ENCODE measurements around the gene CACNA1I. TPM values are rescaled to one million over a fixed set of nuclear protein-coding genes. Genes with fewer than 3 reads are reported as not detected.

Gene CACNA1I
- total RNA-seq, 6 donors from 2014 or later = 0.15 to 4.2 (median 0.34) TPM

DNA sequence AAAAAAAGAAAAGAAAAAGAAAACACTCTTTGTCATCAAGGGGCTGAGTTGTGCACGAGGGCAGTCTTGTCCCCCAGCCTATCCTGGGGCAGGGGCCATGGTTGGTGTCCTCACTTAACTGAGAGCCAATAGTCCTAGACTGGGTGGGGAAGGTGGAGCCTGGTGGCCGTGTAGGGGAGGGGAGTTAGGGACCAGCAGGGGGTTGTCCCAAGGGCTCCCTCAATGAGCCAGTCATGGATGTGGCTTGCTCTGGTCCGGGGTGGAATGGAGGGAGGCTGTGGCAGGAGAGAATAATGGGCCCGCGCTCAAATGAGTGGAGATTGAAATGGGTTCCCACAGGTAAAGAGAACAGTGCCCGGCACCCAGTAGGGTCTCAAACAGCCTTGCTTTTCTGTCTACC lies 46.2 kb downstream of the CACNA1I start:
- no peaks in the 10 kb centered on the region for H3K4me1 ChIP-seq
- H3K4me3 ChIP-seq = no peak overlapping the region
- TF ChIP-seq POLR2AphosphoS5 (IDR thresholded peaks at IDR 0.05) (no peak), POLR2A (IDR thresholded peaks at IDR 0.05) (no peak), EP300 (IDR thresholded peaks at IDR 0.05) (no peak)
- TF ChIP-seq, protein P1, sequence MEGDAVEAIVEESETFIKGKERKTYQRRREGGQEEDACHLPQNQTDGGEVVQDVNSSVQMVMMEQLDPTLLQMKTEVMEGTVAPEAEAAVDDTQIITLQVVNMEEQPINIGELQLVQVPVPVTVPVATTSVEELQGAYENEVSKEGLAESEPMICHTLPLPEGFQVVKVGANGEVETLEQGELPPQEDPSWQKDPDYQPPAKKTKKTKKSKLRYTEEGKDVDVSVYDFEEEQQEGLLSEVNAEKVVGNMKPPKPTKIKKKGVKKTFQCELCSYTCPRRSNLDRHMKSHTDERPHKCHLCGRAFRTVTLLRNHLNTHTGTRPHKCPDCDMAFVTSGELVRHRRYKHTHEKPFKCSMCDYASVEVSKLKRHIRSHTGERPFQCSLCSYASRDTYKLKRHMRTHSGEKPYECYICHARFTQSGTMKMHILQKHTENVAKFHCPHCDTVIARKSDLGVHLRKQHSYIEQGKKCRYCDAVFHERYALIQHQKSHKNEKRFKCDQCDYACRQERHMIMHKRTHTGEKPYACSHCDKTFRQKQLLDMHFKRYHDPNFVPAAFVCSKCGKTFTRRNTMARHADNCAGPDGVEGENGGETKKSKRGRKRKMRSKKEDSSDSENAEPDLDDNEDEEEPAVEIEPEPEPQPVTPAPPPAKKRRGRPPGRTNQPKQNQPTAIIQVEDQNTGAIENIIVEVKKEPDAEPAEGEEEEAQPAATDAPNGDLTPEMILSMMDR (IDR thresholded peaks at IDR 0.05) = no peak
- DNase-seq (no peak), ATAC-seq (ENCODE audit: low FRiP score in 2 of 2) (no peak)
- H3K27me3 ChIP-seq = peaks cover 0 to 5% (median 0%) of the 10 kb centered on the region in 4 donors
- no peaks in the 10 kb centered on the region for H3K36me3 ChIP-seq
- WGBS, 2 donors = 44 to 63% methylated on average over 6 of the region's 6 CpGs
- H3K27ac ChIP-seq = no peak overlapping the region
- H3K9me3 ChIP-seq = no peaks in the 10 kb centered on the region

DNA sequence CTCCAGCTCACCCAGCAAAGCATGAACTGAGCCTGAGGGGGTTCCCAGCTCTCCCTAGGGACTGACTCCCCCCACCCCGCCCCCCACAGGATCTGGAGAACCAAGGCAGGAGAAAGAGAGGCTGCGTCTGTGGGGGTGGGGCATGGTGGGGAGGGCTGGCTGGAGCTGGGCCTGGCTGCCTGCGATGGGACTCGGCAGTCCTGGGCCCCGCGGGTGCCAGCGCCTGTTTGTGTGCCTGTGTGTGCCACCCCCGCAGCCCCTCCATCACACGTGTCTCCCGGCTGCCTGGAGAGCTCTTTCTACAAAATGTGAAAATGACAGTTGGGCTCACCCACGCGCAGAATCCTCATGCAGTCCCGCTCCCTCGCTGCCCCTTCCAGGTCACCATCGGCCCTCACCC lies 46.8 kb downstream of the CACNA1I start:
- no peaks in the 10 kb centered on the region for H3K9me3 ChIP-seq
- TF ChIP-seq POLR2AphosphoS5 (IDR thresholded peaks at IDR 0.05) = no peak
- no peak for TF ChIP-seq EP300 (IDR thresholded peaks at IDR 0.05)
- no peak for TF ChIP-seq POLR2A (IDR thresholded peaks at IDR 0.05)
- TF ChIP-seq, protein P1 (IDR thresholded peaks at IDR 0.05) = no peak
- no peaks in the 10 kb centered on the region for H3K4me1 ChIP-seq
- H3K27me3 ChIP-seq = peaks cover 0 to 5% (median 0%) of the 10 kb centered on the region in 4 donors
- H3K27ac ChIP-seq = no peak overlapping the region
- whole genome bisulfite sequencing, 2 donors = 22 to 30% methylated on average over 5 to 15 of the region's 15 CpGs
- no peaks in the 10 kb centered on the region for H3K36me3 ChIP-seq
- H3K4me3 ChIP-seq = no peak overlapping the region
- ATAC-seq (ENCODE audit: low FRiP score in 2 of 2) (no peak), DNase-seq (no peak)

DNA sequence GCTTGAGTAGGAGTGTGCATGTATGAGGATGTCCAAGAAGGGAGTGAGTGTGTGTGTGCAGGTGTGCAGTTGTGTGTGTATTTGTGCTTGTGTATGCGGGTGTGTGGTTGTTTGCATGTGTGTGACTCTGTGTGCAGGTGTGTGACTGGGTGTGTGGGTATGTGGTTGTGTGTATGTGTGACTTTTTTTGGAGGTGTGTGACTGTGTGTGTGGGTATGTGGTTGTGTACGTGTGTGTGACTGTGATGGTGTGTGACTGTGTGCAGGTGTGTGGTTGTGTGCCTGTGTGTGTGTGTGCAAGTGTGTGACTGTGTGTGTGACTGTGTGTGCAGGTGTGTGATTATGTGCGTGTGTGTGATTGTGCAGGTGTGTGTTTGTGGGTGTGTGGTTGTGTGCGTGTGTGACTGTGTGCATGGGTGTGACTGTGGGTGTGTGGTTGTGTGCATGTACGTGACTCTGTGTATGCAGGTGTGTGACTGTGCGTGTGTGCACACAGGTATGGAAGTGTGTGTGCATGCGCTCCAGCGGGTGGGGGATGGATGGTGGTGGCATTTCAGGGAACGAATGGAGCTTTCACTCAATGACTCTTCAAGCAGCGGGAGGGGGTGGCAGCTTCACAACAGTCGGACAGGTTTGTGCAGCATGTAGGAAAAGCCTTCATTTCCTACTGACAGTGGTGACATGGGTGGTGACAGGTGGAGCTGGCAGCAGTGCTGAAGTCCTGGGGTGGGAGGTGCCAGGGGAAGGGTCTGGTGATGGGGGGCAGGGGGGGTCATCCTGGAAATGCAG lies 47.6 kb downstream of the CACNA1I start:
- Histone ChIP-seq H3K27ac (no peak overlapping the region), H3K4me3 (no peak overlapping the region), H3K4me1 (no peaks in the 10 kb centered on the region), H3K9me3 (no peaks in the 10 kb centered on the region), H3K27me3 (peaks cover 0 to 5% (median 2%) of the 10 kb centered on the region in 4 donors), H3K36me3 (no peaks in the 10 kb centered on the region)
- DNase-seq (no peak), ATAC-seq (ENCODE audit: low FRiP score in 2 of 2) (no peak)
- TF ChIP-seq POLR2AphosphoS5 (IDR thresholded peaks at IDR 0.05) = no peak
- TF ChIP-seq, protein P1 (IDR thresholded peaks at IDR 0.05) = no peak
- no peak for TF ChIP-seq EP300 (IDR thresholded peaks at IDR 0.05)
- TF ChIP-seq POLR2A (IDR thresholded peaks at IDR 0.05) = no peak
- WGBS, 2 donors = 59 to 60% methylated on average over 11 of the region's 11 CpGs

DNA sequence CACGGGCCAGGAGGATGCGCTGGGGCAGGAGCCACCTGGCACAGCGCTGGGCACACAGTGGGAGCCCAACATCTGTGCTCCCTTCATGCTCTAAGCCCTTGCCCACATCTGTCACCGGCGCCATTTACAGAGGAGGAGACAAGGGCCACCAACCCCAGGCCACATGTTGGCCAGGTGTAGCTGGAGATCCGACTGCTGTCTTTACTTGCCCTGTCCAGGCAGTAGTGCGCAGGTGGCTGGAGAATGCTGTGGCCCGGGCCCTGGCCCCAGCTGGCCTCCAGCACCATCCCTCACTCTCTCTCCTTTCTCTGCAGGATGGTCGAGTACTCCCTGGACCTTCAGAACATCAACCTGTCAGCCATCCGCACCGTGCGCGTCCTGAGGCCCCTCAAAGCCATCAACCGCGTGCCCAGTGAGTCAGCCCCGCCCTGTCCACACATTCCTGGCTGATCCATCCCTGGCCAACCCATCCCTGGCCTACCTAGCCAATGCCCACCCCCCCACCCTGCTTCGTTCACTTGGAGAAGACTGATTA lies 48.5 kb downstream of the CACNA1I start:
- no peak overlapping the region for H3K27ac ChIP-seq
- DNase-seq (no peak), ATAC-seq (ENCODE audit: low FRiP score in 2 of 2) (no peak)
- H3K4me1 ChIP-seq = no peaks in the 10 kb centered on the region
- H3K27me3 ChIP-seq = peaks cover 0 to 6% (median 2%) of the 10 kb centered on the region in 4 donors
- no peak for TF ChIP-seq POLR2A (IDR thresholded peaks at IDR 0.05)
- TF ChIP-seq POLR2AphosphoS5 (IDR thresholded peaks at IDR 0.05) = no peak
- no peak for TF ChIP-seq EP300 (IDR thresholded peaks at IDR 0.05)
- TF ChIP-seq, protein P1 (IDR thresholded peaks at IDR 0.05) = no peak
- no peaks in the 10 kb centered on the region for H3K36me3 ChIP-seq
- 88 to 92% methylated on average over 15 to 17 of the region's 17 CpGs for WGBS, 2 donors
- no peaks in the 10 kb centered on the region for H3K9me3 ChIP-seq
- H3K4me3 ChIP-seq = no peak overlapping the region
